HG02759 (cell line): Measurements from ENCODE around the gene KBTBD13.
"Not testable (repeated sequence)": the region's sequence is repeated elsewhere in the genome, so short reads cannot be mapped to it uniquely, and the experiment has no call there.

Experiments used
- ATAC-seq: cut with Tn5 transposase; IDR thresholded peaks from one replicate; pipeline ENCODE4 v1.9.1; 2021; ENCODE audit warnings: mild to moderate bottlenecking, moderate library complexity; ENCODE audit not compliant: unreplicated experiment

Gene KBTBD13

DNA sequence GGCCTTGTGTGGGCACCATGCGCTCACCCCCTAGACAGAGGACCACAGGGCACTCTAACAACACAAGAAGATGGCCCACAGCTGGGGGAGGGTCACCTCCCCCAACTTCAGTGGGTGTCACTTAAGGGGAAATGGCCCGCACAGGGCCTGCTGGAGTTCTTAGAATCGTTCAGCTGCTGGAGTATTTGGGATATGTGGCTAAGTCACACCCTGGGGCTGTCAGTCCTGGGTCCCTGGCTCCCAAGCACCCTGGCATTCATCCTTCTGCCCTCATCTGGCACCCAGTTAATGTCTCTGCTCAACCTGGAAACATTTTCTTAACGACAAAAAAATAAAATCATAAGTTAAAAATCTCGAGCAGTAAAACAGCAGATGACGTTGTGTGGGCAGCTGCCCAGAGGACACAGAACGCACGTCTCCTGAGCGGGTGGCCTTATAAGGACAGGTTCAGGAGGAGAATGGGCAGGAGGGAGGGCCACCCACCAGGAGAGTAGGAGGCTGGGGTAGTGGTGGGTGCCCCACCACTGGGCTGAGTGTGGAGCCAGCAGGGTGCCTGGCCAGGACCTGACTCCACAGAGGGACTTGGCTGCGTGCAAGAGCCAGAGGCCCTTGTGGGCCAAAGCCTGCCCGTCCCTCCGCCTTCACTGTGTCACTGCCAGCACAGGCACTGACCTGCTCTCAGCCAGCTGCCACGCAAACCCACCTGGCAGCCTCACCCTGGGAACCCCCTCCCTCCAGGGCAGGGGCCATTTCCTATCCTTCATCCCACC is 11.5 kb downstream of the KBTBD13 start:
- no peak for ATAC-seq

DNA sequence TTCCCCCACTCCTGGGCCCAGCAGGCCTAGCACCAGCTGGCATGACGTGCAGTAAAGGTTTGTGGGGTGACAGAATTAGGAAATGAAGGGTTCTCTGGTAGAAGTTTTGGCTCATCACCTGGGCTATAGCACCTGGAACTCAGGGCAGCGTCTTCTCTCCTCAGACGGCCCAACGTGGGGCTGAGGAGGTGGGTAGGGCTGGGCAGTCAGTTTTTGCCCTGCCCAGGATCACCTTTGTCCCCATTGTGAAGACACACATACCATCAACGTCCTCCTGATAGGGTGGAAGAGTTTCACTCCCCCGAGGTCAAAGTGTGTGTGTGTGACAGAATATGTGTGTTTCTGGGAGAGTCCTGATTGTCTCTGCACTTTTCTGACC is 12.1 kb downstream of the KBTBD13 start:
- no peak for ATAC-seq

DNA sequence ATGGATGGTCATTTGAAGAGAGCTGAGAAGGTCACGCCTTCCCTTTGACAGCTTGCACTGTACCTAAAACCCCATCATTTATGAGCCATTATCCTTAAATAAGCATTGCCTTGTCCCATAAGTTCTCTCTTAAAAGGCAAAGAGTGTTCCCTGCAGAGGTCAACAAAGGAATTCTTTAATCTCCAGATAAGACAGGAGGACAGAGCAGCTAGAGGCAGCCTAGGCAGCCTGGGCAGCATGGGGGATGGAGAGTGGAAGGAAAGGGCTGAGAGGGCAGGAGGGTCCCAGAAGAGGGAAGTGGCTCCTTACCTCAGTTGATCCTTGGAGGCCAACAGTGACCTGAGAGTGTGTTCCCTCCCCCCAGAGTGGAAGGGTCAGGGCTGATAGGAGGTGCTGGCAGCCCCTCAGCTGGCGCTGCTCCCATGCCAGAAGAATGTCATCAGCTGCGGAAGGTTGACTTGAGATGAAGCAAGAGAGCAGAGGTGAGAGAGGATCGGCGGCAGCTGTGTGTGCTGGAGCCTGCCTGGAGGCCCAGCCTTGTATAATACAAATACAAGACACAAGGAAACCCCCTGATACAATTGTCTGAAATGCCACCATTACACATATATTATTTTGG is 12.8 kb downstream of the KBTBD13 start:
- no peak for ATAC-seq

DNA sequence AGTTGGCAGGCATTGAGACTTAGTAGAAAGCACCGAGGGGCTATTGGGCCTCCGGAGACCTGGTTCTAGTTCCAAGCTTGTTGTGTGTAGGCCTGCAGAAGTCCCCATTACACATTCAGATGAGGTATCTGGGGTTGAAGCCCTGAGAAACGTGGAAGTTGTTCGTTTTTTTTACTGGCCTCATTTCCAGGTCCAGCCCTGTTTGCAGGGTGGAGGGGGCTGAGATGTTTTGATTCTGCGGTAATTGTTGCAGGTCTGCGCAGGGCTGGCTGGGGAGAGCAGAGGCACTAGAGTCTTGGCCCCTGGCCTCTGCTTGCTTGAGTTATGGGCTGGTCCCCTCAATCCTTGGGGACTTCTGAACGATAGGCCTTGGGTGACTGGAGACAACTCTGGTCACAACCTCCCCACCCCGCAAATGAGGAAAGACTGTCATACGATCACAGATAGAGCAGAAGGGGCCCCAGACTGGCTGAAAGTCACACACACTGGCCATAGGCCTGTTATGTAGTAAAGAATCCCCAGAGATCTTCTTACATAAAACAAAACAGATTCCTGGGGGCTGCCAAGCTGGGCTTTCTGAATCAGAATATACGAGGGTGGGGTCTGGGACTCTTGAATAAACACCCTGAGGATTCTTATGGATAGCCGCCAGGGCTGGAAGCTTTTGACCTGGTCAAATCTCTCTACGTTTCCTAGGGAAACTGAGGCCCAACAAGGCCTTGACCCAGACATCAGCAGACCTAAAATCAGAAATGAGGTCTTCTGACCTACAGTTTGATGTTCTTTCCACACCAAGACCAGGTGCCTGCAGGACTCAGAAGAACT is 15.6 kb downstream of the KBTBD13 start:
- no peak for ATAC-seq

DNA sequence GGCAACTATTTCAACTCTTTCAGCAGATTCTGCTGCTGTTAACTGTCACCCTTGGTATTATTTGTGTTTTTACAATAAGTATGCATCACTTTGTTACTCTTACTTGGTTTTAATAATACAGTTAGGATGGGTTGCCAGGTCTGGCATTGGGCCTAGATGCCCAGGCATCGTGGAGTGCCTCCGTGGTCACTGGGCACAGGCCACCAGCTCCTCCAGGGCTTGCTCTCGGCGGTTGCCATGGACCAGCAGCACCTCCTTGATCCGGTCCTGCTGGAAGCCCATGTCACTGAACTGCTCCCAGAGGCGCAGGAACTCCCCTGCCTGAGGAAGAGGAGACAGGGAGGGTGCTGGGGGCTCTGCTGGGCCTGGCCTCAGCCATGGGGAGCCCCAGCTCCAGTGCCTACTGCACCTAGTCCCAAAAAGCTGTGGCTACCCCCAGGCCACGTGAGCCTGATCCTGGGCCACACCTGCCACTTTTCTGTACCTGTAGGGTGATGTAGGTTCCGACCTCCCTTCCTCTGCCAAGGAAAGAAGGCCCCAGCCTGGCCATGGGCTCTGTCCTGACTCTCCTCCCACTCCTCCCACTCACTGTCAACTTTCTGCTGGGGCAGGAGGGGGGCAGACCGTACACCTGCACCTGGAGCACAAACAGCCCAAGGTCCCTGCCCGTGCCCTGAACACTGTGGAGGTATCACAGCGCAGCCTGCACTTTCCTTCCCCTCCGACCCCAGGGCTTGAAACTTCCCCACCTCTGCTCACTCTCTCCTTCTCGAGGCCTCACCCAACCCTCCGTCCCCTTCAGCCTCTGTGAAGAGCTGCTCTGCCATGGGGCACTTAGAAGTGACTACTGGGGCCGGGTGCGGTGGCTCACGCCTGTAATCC is 16.6 kb downstream of the KBTBD13 start:
- no peak for ATAC-seq

DNA sequence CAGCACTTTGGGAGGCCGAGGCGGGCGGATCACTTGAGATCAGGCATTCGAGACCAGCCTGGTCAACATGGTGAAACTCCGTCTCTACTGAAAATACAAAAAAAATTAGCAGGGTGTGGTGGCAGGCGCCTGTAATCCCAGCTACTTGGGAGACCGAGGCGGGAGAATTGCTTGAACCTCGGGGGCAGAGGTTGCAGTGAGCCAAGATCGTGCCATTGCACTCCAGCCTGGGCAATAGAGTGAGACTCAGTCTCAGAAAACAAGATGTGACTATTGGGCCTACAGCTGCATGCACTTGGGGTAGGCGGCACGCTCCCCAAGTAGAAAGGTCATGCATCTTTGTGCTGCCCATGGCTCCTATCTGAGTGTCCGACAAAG is 17.2 kb downstream of the KBTBD13 start:
- ATAC-seq: not testable (repeated sequence)

DNA sequence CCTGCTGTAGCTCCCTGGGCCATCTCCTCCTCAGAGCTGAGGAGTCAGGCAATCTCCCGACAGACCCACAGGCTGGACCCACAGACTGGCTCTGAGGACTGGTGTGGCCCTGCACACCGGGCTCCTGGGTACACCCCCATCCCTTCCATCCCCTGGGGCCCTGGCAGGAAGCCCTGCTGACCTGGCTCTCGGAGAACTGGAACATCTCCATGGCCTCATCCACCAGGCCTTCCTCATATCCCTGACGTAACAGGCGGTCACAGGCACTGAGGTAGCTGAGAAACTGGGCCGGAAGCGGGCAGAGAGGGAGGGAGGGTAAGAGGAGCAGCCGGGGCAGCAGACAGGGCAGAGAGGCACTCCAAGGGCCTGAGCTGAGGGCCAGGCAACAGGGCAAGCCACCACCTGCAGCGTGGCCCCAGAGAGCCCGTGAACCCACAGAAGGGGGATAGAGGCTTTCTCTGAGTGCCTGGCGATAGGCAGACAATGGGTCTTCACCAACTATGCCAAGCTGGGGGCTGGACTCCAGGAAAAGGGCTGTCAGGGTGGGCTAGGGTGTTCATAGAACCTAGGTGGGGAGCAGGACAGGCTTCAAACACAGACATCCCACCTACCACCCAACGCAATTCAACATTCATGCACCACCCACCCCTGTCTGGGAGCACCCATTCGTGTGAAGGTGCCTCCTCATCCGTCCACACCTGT is 17.9 kb downstream of the KBTBD13 start:
- no peak for ATAC-seq

DNA sequence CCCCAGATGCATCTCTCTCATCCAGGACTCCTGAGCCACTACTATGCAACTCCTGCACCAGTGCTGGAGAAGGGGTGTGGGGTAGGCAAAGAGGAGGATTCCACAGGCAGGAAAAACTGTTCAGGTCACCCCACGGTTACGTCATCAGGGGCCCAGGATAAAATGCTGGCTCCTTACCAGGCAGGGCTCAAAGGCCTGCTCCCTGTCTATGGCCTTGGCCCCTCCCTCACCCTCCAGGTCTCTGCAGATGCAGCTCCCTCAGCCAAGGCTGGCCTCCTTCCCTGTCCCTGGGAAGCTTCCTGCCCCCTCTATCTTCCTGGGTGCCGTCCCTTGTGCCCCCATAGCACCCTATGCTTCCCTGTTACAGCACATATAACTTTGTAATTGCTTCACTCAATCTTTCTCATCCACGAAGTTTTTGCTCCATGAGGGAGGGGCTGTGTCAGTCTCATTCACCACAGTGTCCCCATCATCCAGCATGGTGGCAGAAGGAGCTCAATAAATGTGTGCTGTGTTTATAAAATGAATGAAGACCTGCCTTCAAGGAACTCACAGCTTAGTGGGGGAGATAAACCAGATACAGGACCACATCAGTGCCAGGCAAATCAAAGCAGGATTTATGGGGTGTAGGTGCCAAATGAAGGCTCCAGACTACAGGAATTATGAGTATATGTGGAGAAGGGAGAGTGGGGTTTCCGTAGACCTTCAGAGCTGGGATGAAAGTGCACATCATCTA is 18.6 kb downstream of the KBTBD13 start:
- no peak for ATAC-seq

DNA sequence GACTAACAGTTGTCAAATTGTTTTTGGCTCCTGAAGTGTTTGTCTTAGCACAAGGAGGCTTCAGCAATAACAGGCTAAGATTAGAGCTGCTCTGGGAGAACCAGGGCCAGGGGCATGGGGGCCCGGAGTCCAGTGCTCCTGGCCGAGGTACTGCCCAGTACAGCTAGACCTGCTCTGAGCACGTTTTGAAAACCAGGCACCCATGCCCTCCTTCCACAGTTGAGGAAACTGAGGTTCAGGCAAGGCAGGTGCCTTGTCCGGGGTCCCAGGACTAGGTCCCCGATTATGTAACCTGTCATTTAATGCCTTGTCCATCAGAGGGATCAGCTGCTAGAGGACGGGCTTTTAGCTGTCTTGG is 19.2 kb downstream of the KBTBD13 start:
- ATAC-seq: no peak

DNA sequence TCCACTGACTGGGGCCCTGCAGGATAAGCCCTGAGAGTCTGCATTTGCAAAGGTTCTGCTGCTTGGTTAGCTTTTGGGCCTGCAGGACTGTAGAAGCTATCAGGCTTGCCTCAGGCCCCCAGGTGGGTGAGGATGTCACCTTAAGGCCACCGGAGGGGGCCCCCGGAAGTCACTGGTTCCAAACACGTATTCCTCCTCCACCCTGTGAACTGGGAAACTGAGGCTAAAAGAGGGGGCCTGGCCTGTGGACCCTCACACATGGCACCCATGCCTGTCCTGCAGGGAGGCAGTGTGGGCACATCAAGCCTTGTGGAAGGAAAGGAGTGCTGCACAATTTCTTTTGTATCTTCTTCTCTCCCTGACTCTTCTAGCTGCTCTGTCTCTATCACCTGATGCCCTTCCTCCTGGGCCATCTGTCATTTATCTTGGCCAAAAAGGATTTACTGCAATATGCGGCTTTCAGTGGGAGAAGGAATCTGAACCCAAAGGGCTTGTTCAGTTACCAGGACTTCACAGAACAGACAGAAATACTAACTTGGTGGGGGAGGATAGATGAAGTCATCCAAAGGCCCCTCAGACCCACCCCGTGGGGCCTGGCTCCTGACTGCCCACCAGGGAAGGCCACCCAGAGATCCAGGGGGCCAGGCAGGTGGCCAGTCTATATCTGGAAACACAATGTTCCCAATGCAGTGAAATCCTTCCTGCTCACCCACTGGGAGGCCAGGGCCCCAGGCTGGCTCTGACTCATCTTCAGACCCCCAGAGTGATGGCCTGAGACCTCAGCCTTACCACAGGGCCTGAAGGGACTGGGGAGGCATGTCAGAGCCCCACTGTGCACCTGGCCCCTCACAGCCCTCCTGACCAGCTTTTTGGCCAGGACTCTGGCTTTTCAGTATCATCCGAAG is 20.2 kb downstream of the KBTBD13 start:
- no peak for ATAC-seq

DNA sequence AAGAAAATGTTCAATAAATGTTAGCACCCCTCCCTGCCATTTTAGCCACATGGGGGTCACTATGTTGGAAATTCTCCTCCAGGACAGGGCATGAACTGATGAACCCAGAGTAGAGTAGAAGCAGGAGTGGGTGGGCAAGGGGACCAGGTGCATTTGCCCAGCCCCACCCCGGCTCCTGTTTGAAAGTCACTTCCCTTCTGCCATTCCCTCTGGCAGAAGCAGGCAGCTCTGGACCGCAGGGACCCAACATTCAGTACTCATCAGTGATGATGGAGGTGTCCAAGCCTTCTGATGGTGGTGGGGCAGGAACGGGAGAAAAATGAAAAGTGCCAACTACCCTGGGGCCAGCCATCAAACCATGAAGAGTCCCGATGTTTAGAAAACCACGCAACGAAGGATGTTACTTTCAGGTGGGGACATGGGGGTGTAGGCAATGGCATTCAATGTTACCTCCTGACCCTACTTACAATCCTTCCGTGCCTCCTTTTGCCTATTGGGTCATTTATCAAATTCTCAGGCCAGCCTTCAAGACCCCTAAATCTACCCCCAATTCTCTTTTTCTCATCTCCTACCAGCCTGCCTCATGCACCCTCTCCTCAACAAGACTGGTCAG is 21.2 kb downstream of the KBTBD13 start:
- ATAC-seq: no peak

DNA sequence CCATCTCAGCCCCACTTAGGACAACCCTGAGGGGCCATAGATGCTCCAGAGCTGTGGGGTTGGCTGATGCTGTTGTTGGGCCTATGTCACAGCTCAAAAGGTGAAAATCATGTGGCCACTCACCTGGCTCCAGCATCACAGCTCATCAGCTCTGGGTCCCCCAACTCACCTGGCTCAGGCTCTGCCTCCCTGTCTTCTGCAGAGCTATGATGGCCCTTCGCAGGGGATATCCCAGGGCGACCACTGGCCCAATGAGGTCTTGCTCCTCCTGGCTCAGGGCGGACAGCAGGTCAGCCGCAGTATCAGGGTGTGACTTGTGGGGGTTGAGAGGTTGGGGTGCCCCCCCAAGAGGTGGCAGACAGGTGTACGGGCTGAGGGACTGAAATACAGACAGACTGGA is 22.8 kb downstream of the KBTBD13 start:
- ATAC-seq: no peak

DNA sequence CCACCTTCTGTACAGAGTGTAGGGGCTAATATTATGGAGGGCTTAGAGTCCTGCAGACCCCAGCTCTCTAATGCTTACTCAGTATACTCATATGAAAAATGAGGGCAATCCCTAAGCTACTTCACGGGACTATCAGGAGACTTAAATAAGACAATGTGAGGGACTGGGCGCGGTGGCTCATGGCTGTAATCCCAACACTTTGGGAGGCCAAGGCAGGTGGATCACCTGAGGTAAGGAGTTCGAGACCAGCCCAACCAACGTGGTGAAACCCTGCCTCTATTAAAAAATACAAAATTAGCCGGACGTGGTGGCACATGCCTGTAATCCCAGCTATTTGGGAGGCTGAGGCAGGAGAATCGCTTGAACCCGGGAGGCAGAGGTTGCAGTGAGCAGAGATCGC is 23.3 kb downstream of the KBTBD13 start:
- not testable (repeated sequence) for ATAC-seq

DNA sequence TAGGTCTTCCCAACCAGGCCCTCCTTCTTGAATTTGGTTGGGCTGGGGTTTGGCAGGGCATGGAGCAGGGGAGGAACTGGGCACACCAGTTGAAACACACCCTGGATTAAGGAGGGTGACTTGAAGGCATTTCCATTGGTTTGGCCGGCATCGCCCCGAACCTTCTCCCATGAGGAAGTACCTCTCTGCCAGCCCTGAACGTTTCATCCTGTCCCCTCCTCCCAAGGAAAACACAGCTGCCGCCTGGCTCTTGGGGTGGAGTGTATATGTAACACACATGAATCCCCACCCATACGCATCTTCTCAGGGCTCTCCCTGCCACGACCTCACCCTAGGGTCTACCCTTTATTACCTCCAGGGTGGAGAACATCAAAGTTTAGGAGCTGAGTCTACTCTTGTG is 23.9 kb downstream of the KBTBD13 start:
- no peak for ATAC-seq

DNA sequence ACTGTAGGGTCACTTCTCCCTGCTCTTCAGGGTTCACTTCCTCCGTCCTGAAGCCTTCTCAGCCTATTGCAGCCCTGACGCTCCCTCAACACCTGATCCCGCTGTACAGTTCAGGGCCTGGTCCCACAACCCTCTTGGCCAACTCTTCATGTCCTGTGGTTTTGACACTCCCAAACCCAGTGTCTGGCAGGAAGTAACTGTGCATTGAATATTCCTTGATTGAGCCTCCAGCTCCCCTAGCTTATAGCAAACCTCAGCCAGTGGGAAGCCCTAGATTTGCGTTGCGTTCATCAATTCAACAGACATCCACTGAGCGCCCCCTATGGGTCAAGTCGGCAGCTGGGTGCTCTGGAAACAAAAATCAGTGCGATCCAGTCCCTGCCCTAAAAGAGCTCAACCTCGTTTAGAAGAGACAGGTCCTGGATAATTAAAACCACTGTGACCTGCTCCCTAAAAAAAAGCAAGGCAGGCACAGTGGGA is 24.9 kb downstream of the KBTBD13 start:
- ATAC-seq: no peak

DNA sequence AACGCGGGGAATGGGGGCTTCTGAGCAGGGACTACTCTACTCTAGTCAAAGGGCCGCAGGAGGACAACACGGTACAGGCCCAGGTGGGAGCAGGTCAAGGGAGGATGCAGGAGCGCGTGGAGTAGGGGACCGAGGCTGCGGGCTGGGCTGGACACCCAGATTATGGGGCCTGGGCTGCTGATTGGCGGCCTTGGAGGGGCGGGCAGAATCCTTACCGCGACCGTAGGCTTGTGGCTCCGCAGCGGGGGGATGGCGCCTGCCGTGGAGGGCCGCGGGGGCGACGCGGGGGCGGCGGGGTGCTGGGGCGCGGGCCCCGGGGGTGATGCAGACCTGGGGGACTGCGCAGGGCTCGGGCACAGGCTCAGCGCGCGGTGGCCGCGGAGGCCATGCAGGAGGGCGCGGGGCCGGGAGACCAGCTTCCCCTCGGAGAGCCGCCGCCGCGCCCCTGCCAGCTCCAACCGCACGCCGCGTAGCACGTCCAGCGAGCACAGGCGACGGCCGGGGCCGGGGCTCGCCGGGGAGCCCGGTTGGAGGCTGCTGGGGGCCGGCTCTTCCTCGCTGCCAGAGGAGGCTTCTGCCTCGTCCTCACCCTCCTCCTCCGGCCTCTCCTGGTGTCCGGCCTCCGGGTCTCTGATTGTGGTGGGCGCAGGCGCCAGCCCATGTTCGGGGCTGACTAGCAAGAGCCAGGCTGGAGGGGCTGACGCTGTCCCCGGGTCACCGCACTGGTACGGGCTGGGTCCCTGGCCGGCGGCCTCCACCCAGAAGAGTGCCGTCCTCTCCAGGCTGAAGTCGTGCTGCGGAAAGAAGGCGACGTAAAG is 25.6 kb downstream of the KBTBD13 start:
- ATAC-seq: no peak

DNA sequence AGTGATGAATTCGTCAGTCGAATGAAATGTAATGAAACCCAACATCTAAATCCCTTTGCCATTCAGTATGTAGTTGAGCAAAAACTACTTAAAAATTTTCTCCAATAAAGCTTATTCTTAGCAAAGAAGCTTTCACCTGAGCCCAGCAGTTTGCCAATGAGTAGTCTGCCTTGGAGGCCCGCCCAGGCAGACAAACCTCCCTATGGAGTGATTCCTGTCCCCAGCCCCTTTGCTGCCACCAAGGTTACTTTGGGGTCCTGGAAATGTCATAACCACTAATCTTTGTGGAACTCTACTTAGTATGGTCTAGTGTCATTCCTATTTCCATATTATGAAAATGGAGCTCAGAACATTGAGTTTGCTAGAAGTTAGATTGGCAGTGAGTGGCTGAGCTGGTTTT is 26.4 kb downstream of the KBTBD13 start:
- ATAC-seq: no peak
